ENCODE measurements around the gene PLPP2.

The PLPP2 gene

GRCh38 chr19:317710-318508 is 26.7 kb upstream of the PLPP2 start:
- in situ Hi-C loops (cut with HindIII; ENCODE audit: low sequenced_read_pairs), result no loop called here

GRCh38 chr19:315811-316210 is 24.6 kb upstream of the PLPP2 start:
- in situ Hi-C loops (cut with HindIII; ENCODE audit: low sequenced_read_pairs), result no loop called here

GRCh38 chr19:313988-314815 is 23.0 kb upstream of the PLPP2 start:
- in situ Hi-C loops (cut with HindIII; ENCODE audit: low sequenced_read_pairs), result no loop called here

- in situ Hi-C loops (cut with HindIII; ENCODE audit: low sequenced_read_pairs), result no loop called here
Measured at GRCh38 chr19:313169-313987, 22.2 kb upstream of the PLPP2 start.

GRCh38 chr19:311813-312261 is 20.6 kb upstream of the PLPP2 start:
- in situ Hi-C loops (cut with HindIII; ENCODE audit: low sequenced_read_pairs), result no loop called here

- in situ Hi-C loops (cut with HindIII; ENCODE audit: low sequenced_read_pairs), result no loop called here
Measured at GRCh38 chr19:310781-311496, 19.7 kb upstream of the PLPP2 start.

GRCh38 chr19:310141-310651 is 19.0 kb upstream of the PLPP2 start:
- in situ Hi-C loops (cut with HindIII; ENCODE audit: low sequenced_read_pairs), result no loop called here

GRCh38 chr19:309206-309565 is 18.0 kb upstream of the PLPP2 start:
- in situ Hi-C loops (cut with HindIII; ENCODE audit: low sequenced_read_pairs), result no loop called here

GRCh38 chr19:308471-309205 is 17.4 kb upstream of the PLPP2 start:
- in situ Hi-C loops (cut with HindIII; ENCODE audit: low sequenced_read_pairs), result no loop called here

GRCh38 chr19:307793-308420 is 16.7 kb upstream of the PLPP2 start:
- in situ Hi-C loops (cut with HindIII; ENCODE audit: low sequenced_read_pairs), result no loop called here

GRCh38 chr19:307111-307531 is 15.9 kb upstream of the PLPP2 start:
- in situ Hi-C loops (cut with HindIII; ENCODE audit: low sequenced_read_pairs), result no loop called here

GRCh38 chr19:306151-306900 is 15.1 kb upstream of the PLPP2 start:
- in situ Hi-C loops (cut with HindIII; ENCODE audit: low sequenced_read_pairs), result no loop called here

GRCh38 chr19:305240-306150 is 14.3 kb upstream of the PLPP2 start:
- in situ Hi-C loops (cut with HindIII; ENCODE audit: low sequenced_read_pairs), result no loop called here

GRCh38 chr19:296476-297225 is 5.4 kb upstream of the PLPP2 start:
- in situ Hi-C loops (cut with HindIII; ENCODE audit: low sequenced_read_pairs), result no loop called here

GRCh38 chr19:295687-296370 is 4.6 kb upstream of the PLPP2 start:
- in situ Hi-C loops (cut with HindIII; ENCODE audit: low sequenced_read_pairs), result no loop called here

Data from endothelial cell of hepatic sinusoid (primary cell).